ENCODE results near the gene SEL1L2. TPM values are rescaled to one million over a fixed set of nuclear protein-coding genes. Genes with fewer than 3 reads are reported as not detected.
"Not testable (repeated sequence)": the region's sequence is repeated elsewhere in the genome, so short reads cannot be mapped to it uniquely, and the experiment has no call there.

The SEL1L2 gene
- total RNA-seq, 1 experiment from 2014 or later: not detected

DNA sequence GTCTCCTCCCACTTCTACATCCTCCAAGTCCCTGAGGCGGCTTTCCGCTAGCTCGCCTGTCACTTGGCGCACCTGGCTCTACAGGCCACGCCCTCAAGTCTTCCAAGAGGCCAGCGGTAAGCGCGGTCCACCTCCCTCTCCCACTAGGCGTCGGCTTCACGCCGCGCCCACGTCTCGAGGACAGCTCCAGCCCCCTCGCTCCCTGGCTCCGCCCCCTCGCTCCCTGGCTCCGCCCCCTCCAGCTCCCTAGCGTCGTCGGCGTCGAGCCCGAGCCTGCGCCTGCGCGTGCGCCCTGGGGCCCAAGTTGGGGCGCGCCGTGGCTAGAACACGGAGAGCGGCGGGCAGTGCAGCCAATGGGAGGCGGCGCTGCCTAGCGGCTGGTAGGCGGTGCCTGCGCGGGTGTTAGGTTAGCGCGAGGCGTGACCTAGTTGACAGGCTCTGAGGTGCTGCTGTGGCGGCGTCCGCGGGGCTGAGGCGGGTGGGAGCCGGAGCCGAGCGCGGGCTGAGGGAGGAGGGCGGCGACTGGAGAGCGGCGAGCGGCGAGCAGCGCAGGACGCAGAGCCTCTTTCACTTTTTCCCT, 4.8 kb upstream of the SEL1L2 start, which contains the start of gene MACROD2 (continued):
- TF ChIP-seq, protein P1, sequence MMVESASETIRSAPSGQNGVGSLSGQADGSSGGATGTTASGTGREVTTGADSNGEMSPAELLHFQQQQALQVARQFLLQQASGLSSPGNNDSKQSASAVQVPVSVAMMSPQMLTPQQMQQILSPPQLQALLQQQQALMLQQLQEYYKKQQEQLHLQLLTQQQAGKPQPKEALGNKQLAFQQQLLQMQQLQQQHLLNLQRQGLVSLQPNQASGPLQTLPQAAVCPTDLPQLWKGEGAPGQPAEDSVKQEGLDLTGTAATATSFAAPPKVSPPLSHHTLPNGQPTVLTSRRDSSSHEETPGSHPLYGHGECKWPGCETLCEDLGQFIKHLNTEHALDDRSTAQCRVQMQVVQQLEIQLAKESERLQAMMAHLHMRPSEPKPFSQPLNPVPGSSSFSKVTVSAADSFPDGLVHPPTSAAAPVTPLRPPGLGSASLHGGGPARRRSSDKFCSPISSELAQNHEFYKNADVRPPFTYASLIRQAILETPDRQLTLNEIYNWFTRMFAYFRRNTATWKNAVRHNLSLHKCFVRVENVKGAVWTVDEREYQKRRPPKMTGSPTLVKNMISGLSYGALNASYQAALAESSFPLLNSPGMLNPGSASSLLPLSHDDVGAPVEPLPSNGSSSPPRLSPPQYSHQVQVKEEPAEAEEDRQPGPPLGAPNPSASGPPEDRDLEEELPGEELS (CRISPR knock-in tag; IDR thresholded peaks at IDR 0.05): peak; percentile 63
- TF ChIP-seq ZBTB21 (CRISPR knock-in tag; IDR thresholded peaks at IDR 0.05; ENCODE audit: borderline replicate concordance): peak; percentile 48; the same call in 1 of the 2 replicates
- TF ChIP-seq IRF2 (CRISPR knock-in tag; IDR thresholded peaks at IDR 0.05; ENCODE audit: borderline replicate concordance, low read depth): no peak
- no peak; the same call in 1 of the 2 replicates for TF ChIP-seq ZNF219 (CRISPR knock-in tag; IDR thresholded peaks at IDR 0.05; ENCODE audit: borderline replicate concordance)
- no peak for TF ChIP-seq ZNF138 (CRISPR knock-in tag; conservative IDR thresholded peaks at IDR 0.05)
- TF ChIP-seq NR2C2 (CRISPR knock-in tag; IDR thresholded peaks at IDR 0.05): no peak
- TF ChIP-seq, protein P2, sequence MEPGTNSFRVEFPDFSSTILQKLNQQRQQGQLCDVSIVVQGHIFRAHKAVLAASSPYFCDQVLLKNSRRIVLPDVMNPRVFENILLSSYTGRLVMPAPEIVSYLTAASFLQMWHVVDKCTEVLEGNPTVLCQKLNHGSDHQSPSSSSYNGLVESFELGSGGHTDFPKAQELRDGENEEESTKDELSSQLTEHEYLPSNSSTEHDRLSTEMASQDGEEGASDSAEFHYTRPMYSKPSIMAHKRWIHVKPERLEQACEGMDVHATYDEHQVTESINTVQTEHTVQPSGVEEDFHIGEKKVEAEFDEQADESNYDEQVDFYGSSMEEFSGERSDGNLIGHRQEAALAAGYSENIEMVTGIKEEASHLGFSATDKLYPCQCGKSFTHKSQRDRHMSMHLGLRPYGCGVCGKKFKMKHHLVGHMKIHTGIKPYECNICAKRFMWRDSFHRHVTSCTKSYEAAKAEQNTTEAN (CRISPR knock-in tag; IDR thresholded peaks at IDR 0.05): no peak
- TF ChIP-seq TEAD1 (CRISPR knock-in tag; IDR thresholded peaks at IDR 0.05): 0 out of 2 replicates have a peak, but pooled peaks have one; percentile 55
- TF ChIP-seq ETV6 (CRISPR knock-in tag; IDR thresholded peaks at IDR 0.05): peak; percentile 66; the same call in 1 of the 2 replicates
- no peak for TF ChIP-seq ZNF423 (CRISPR knock-in tag; IDR thresholded peaks at IDR 0.05)
- TF ChIP-seq ATF1 (CRISPR knock-in tag; IDR thresholded peaks at IDR 0.05): no peak
- TF ChIP-seq ZNF232 (CRISPR knock-in tag; IDR thresholded peaks at IDR 0.05): peak; percentile 65; the same call in 1 of the 2 replicates
- TF ChIP-seq, protein P3, sequence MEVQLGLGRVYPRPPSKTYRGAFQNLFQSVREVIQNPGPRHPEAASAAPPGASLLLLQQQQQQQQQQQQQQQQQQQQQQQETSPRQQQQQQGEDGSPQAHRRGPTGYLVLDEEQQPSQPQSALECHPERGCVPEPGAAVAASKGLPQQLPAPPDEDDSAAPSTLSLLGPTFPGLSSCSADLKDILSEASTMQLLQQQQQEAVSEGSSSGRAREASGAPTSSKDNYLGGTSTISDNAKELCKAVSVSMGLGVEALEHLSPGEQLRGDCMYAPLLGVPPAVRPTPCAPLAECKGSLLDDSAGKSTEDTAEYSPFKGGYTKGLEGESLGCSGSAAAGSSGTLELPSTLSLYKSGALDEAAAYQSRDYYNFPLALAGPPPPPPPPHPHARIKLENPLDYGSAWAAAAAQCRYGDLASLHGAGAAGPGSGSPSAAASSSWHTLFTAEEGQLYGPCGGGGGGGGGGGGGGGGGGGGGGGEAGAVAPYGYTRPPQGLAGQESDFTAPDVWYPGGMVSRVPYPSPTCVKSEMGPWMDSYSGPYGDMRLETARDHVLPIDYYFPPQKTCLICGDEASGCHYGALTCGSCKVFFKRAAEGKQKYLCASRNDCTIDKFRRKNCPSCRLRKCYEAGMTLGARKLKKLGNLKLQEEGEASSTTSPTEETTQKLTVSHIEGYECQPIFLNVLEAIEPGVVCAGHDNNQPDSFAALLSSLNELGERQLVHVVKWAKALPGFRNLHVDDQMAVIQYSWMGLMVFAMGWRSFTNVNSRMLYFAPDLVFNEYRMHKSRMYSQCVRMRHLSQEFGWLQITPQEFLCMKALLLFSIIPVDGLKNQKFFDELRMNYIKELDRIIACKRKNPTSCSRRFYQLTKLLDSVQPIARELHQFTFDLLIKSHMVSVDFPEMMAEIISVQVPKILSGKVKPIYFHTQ (CRISPR knock-in tag; IDR thresholded peaks at IDR 0.05): no peak
- TF ChIP-seq FOXP1 (CRISPR knock-in tag; IDR thresholded peaks at IDR 0.05; ENCODE audit: borderline replicate concordance): peak; percentile 47; the same call in 1 of the 2 replicates

DNA sequence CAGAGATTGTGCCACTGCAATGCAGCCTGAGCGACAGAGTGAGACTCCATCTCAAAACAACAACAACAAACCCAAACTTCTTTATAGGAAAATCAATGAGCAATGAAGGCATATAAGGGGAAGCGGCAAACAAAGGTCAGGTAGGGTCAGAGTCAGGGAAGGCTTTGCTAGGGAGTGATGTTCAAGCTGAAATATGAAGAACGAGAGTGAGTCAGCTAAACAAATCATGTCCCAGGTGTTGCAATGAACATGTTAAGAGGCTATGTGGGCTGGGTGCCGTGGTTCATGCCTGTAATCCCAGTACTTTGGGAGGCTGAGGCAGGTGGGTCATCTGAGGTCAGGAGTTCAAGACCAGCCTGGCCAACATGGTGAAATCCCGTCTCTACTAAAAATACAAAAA, 1.5 kb upstream of the SEL1L2 start:
- CTCF ChIA-PET: interaction anchor here (1.9 kb wide), 1 partner anchor 39 kb away, joined by 9 read pairs; no protein-coding TSS in a partner anchor
- H3K27ac Mint-ChIP-seq; ATAC-seq; DNase-seq (ENCODE audit: low spot score); H3K4me3 Mint-ChIP-seq; POLR2A ChIA-PET; H3K36me3 Mint-ChIP-seq: not testable (repeated sequence)
- H3K9me3 Mint-ChIP-seq: peaks cover 10% of the 10 kb centered on the region
- peaks cover 17% of the 10 kb centered on the region for H3K27me3 Mint-ChIP-seq (ENCODE audit: low read depth)
- H3K4me1 Mint-ChIP-seq: peaks cover 17% of the 10 kb centered on the region

DNA sequence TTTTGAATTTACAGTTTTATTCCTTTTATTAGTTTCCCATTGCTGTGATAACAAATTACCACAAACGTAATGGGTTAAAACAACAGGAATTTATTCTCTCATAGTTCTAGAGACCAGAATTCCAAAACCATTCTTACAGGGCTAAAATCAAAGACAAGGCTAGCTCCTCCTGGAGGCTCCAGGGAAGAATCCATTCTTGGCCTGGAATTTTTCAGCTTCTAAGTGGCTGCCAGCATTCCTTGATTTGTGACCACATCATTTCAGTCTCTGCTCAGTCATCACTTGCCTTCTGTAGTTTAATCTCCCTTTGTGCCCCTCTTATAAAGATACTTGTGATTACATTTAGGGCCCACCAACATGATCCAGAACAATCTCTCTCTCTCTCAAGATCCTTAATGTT, 897 bp upstream of the SEL1L2 start:
- H3K9me3 Mint-ChIP-seq: peaks cover 10% of the 10 kb centered on the region
- no peak overlapping the region for H3K4me3 Mint-ChIP-seq
- POLR2A ChIA-PET: no interaction called here
- DNase-seq (ENCODE audit: low spot score) (no peak), ATAC-seq (no peak)
- no peak overlapping the region for H3K27ac Mint-ChIP-seq
- peaks cover 12% of the 10 kb centered on the region for H3K4me1 Mint-ChIP-seq
- CTCF ChIA-PET: interaction anchor here (0.7 to 1.9 kb wide), 3 partner anchors 38 to 169 kb away, joined by 3 to 9 read pairs (median 3); no protein-coding TSS in a partner anchor
- TF ChIP-seq PRRX2 (CRISPR knock-in tag; IDR thresholded peaks at IDR 0.05) (no peak), NFATC4 (CRISPR knock-in tag; IDR thresholded peaks at IDR 0.05) (no peak), GABPB1 (CRISPR knock-in tag; IDR thresholded peaks at IDR 0.05) (no peak)
- TF ChIP-seq, protein P4, sequence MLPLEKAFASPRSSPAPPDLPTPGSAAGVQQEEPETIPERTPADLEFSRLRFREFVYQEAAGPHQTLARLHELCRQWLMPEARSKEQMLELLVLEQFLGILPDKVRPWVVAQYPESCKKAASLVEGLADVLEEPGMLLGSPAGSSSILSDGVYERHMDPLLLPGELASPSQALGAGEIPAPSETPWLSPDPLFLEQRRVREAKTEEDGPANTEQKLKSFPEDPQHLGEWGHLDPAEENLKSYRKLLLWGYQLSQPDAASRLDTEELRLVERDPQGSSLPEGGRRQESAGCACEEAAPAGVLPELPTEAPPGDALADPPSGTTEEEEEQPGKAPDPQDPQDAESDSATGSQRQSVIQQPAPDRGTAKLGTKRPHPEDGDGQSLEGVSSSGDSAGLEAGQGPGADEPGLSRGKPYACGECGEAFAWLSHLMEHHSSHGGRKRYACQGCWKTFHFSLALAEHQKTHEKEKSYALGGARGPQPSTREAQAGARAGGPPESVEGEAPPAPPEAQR (CRISPR knock-in tag; IDR thresholded peaks at IDR 0.05): no peak
- no peaks in the 10 kb centered on the region for H3K36me3 Mint-ChIP-seq
- H3K27me3 Mint-ChIP-seq (ENCODE audit: low read depth): peaks cover 11% of the 10 kb centered on the region

All from WTC11 (cell line).